GM12892 (cell line): ENCODE measurements around the gene IDUA.

ENCODE experiments used
- DNase-seq: peaks from one replicate; pipeline ENCODE4 v3.0.0; 2011; ENCODE audit not compliant: insufficient read length
- FAIRE-seq: peaks from 2 replicates; lab custom pipeline; 2011; peaks lifted over from hg19 to GRCh38; lab: Jason Lieb, UNC
- POLR2A ChIP-seq: IDR thresholded peaks from 2 replicates; pipeline ENCODE4 v1.6.1; 2011; ENCODE audit warnings: low read depth, low read length, control low read depth
- POLR2AphosphoS5 ChIP-seq: IDR thresholded peaks from 2 replicates; pipeline ENCODE4 v1.6.1; 2011; ENCODE audit warnings: low read depth, low read length, control low read depth
- TAF1 ChIP-seq: IDR thresholded peaks from 2 replicates; pipeline ENCODE4 v1.6.1; 2011; ENCODE audit warnings: low read depth, mild to moderate bottlenecking, control low read depth, low read length, borderline replicate concordance

IDUA gene

DNA sequence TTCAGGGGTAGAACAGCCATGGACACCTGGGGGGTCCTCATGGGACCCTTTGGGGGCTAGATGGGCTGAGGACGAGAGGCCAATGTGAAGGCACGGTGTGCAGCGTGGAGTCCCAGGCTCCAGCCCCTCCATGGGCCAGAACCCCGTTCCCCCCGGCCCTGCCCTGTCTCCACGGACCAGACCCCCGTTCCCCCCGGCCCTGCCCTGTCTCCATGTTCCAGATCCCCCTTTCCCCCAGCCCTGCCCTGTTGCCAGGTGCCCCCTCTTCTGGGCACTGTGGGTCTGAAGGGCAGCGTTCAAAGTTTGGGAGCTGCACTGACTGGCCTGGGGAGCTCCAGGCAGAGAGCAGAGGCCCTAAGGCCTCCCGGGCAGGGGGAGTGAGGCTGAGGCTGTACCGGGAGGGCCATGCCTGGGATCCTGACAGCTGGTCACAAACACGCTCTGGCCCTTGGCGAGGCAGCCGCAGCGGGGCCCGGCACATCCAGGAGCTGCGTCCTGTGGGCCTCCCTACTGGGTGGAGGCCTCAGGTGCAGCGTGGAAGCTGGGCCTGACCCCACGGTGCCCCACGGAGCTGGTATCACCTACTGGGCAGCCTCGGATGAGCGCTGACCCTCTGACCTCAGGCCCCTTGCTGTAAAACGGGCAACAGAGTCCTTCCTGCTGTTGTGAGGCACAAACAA is 22.4 kb upstream of the IDUA start:
- no peak for DNase-seq
- TF ChIP-seq POLR2A, result no peak
- no peak for TF ChIP-seq POLR2AphosphoS5
- no peak for TF ChIP-seq TAF1
- FAIRE-seq, result no peak

DNA sequence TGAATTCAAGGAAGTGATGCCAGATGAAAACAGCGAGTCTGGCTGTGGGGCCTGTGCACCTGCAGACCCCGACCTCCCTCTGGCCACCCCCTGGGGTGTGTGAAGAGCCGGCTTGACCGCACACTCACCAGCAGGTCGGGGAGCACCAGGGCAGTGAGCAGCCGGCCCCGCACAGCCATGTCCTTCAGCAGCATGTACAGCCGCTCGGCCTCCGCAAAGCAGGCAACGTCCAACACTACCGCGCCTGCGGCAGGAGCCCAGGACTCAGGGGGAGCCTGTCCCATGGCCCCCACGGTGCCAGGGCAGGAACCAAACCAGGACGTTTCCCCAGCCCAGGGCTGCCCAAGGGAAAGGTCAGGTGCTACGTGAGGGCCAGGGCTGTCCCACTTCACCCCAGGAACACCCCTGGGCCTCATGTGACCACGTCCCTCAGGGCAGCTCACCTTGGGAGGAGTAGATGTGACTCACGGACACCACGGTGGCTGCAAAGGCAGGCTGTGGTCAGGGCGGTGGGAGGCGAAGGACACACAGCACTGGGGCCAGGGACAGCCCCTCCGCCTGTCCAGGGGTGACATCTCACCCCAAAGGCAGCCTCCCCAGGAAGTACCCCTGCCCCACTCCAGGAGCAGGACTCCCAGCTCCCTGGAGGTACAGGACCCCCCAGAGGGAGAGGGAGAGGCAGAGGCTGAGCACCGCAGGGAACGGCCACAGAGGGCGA is 21.6 kb upstream of the IDUA start:
- no peak for TF ChIP-seq TAF1
- no peak for TF ChIP-seq POLR2A
- no peak for TF ChIP-seq POLR2AphosphoS5
- DNase-seq, result no peak
- no peak for FAIRE-seq

DNA sequence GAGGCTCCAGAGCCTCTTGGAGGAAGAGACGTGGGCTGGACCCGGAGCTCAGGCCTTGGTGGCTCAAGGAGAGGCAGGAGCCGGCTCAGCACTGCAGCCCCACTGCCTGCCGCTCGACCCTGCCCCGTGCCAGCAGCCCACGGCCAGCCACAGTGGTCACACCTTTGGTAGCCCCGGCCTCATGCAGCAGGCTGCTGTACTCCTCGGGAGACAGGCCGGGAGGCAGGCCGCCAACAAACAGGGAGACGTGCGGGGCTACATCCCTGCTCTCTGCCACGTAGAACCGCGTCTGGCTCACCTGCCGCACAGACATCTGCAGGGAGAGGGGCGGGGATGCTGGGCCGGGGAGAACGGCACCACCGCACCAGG is 21.1 kb upstream of the IDUA start:
- DNase-seq (no peak), FAIRE-seq (no peak)
- TF ChIP-seq POLR2A, result no peak
- TF ChIP-seq POLR2AphosphoS5, result no peak
- no peak for TF ChIP-seq TAF1

DNA sequence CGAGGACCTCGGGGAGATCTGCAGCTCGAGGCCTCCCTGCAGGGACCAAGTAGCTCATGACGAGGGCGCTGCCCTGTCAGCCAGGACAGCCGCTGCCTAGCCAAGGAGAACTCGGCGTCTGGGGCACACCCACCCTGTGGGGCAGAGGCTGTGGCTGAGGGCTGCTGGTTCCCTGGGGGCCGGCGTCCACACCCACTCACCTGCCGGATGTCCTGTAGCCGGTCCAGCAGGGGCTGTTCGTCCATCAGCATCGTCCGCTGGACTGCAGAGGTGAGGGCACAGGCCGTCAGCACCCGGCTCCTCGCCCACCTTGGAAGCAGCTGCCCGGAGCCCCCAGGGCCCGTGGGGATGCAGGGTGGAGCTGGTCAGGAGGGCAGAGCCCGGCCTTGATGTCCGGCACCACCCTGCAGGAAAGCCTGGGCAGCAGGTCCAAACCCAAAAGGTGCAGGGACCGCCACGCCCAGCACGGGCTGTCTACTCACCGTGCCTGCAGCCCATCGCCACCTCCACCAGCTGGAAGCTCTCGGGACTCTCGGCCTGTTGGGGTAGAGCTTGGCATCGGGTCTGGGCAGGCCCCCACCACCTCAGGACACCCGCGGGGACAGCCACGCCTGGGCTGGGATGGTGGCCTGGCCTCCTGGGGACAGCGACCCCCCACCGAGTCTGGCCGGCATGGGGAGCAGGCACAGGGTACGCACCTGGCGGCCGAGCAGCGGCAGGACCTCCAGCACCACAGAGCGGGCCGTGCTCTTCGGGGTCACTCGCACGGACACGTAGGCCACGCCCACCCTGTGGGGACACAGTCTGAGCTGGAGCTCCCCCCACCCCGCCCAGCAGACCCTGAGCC is 20.4 kb upstream of the IDUA start:
- TF ChIP-seq TAF1 (no peak), POLR2AphosphoS5 (no peak), POLR2A (no peak)

DNA sequence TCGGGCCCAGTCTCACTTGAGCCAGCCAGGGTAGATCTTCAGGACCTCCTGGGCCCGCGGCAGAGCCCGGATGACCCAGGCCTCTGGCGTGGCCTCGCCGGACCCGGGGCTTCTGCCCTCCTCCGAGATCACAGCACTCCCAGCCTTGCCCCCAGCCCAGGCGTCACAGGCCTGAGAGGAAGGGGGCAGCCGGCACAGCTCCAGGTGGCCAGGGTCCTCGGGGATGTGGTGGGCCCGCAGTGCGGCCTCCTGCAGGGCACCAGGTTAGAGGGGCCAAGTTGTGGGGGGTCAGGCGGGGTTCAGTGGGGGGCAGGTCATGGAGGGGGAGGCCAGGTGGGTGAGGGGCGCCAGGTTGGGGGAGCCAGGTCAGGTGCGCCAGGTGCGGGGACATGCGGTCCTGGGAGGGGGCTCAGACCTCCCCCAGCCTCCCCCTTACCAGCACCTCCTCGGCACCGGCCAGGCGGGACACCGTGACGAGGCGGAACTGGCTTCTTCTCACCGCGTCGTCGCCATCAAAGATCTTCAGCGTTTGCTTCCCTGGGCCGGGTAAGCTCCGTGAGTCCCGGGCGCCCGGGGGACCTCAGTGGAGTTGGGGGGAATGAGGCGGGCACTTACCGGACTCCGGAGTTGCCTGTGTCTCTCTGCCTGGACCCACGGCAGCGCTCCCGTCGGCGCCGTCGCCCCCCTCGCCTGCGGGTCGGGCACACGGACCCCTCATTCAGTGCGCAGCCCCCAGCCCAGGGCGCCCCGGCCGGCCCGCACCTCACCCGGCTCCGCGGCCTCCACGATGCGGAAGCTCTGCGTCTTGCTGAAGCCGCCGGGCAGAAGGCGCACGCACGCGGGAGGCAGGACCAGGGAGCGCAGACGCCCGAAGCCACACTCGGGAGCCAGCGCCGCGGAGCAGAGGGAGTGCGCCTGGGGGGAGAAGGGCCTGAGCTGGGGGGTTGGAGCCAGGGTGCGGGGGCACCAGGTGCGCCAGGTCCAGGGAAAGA is 19.4 kb upstream of the IDUA start:
- FAIRE-seq, result no peak

More for the DNA sequence above, 20.4 kb upstream of the IDUA start:
- no peak for DNase-seq
- no peak for FAIRE-seq

DNA sequence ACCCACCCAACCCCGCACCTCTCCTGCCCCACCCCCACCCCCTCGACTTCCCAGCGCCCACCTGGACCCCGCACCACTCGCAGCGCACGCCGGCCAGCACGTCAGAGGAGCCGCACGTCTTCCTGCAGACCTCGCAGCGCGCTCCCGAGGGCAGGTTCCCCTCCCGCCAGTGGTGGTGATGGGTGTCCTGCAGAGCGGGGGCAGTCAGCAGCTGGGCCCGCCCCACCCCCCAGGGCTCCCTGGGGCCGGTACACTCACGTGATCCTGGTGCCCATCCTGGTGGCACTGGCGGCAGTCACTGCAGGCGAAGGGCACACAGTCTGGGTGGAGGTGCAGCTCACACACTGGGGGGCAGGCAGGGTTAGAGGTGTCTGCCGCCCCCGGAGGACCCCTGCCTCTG is 18.6 kb upstream of the IDUA start:
- no peak for TF ChIP-seq POLR2A
- TF ChIP-seq POLR2AphosphoS5, result no peak
- no peak for TF ChIP-seq TAF1
- DNase-seq (no peak), FAIRE-seq (no peak)

More for the DNA sequence above, 19.4 kb upstream of the IDUA start:
- no peak for TF ChIP-seq POLR2AphosphoS5
- TF ChIP-seq TAF1, result no peak
- no peak for TF ChIP-seq POLR2A
- no peak for DNase-seq

DNA sequence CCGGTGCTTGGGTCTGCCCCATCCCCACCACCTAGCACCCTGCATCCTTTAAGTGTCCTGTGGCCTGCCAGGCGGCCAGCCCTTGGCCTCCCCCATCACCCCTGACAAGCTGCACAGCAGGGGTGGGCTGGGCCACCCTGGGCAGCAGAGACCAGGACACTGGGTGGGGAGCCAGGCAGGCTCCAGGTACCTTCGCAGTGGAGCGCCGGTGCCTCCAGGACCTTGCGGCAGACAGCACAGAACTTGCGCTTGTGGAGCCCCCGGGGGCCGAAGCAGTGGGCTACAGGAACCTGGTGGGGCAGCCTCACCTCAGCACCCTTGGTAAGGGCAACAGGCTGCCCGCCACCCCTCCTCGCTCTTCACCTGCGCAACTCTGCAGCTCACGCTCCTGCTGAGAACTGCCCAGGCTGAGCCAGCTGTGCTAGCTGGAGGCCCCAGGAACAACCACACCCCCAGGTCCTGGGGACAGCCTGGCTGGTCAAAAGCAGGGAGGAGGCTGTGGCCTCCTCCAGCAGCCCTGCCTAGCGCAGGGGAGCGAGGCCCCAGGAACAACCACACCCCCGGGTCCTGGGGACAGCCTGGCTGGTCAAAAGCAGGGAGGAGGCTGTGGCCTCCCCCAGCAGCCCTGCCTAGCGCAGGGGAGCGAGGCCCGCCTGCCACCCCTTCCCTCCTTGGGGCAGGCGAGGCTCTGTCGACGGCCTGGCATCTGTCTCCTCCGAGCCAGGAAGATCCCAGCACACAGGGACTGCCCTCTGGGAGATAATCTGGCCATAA is 18.0 kb upstream of the IDUA start:
- DNase-seq (no peak), FAIRE-seq (no peak)
- TF ChIP-seq POLR2A, result no peak
- no peak for TF ChIP-seq POLR2AphosphoS5
- TF ChIP-seq TAF1, result no peak

DNA sequence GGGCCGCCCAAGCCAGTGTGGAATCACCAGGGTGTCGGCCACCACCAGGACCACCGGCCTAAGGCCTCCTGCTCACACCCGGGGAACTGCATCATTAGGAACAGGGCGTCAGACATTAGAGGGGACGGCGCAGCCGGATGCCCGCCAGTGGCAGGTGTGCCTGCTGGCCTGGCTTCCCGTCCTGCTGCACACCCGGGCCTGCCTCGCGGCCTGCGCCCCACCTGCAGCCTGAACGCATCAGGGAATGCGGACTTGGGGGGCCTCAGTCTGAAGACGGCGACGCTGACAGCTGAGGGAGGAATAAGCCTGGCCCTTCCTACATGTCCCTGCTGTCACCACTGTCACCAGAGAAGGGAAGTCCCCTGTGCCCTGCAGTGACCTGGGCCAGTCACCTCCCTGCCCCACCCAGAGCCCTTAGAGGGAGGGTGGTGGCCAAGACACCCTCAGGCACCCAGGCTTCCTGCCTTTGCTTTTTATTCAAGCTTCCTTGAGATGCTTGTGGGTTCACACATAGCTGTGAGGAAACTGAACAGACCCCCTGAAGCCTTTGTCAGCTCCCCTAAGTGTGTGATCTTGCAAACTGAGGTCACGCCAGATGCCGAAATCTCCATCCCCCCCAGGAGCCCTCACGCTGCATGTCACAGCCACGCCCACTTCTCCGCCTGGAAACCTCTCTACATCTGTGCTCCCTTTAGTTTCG is 16.6 kb upstream of the IDUA start:
- TF ChIP-seq POLR2AphosphoS5 (no peak), POLR2A (no peak), TAF1 (no peak)
- DNase-seq (no peak), FAIRE-seq (no peak)

DNA sequence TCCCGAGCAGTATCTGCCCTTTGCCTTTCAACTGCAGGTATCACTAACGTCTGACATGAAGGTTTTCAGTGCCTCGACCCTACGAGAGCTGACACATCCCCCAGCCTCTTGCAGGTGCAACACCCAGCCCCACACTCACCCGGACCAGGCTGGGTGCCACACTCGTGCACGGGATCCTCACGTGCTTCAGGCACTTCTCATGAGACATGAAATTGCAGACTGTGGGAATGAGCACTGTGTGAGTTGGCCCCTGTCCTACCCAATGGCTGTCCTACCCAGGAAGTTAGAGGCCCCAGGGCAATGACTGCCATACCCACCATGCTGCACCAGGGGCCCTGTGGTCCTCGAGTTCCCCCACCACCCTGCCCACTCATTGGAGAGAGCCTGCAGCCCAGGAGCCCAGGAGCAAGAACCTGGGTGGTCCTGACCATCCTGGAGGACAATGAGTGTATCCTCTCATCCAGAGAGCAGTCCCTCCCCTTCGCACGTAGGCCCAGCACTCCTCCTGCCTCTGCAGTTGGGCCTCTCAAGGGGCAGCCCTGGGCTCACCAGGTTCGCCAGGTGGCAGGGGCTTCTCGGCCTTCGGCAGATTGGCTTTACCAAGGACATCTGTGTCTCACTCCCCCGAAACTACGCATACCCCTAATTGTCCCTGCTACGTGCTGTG is 15.9 kb upstream of the IDUA start:
- TF ChIP-seq POLR2AphosphoS5 (no peak), POLR2A (no peak), TAF1 (no peak)
- no peak for DNase-seq
- FAIRE-seq, result no peak
